Ovary (tissue), 9 donors: ENCODE measurements around the gene STIM1. TPM values are rescaled to one million over a fixed set of nuclear protein-coding genes. Genes with fewer than 3 reads are reported as not detected.

Source experiments
- DNase-seq, 5 donors: peaks; one replicate each; pipeline ENCODE4 v3.0.0-alpha.2; 2019 to 2020
- H3K27ac ChIP-seq, 2 donors: fragments of 200-600 bp; one replicate each; pipeline versions ENCODE4 v1.5.1 to v1.8.0; 2019 to 2022
- H3K27me3 ChIP-seq: fragments of 200-600 bp; one replicate; pipeline ENCODE4 v1.8.0; 2022
- H3K36me3 ChIP-seq: fragments of 200-600 bp; sonication (generic); one replicate; pipeline ENCODE4 v1.5.1; 2019
- H3K4me1 ChIP-seq: one replicate; pipeline ENCODE4 v1.8.1; 2013; ENCODE audit warnings: mild to moderate bottlenecking, moderate library complexity; ENCODE audit not compliant: insufficient read depth
- H3K4me3 ChIP-seq: fragments of 200-600 bp; sonication (generic); one replicate; pipeline ENCODE4 v1.5.1; 2017
- H3K9me3 ChIP-seq, 2 donors: fragments of 200-600 bp in 1 of 2; sonication (generic) in 1 of 2; one replicate each; pipeline versions ENCODE4 v1.5.1 to v1.8.1; 2013 to 2019; ENCODE audit warnings: mild to moderate bottlenecking in 1 of 2, moderate library complexity in 1 of 2
- EP300 ChIP-seq: sonication (generic); formaldehyde crosslinking; IDR thresholded peaks from one replicate; pipeline ENCODE4 v1.6.1; 2017; ENCODE audit warnings: antibody characterized with exemption
- POLR2A ChIP-seq: fragments of 450-650 bp; IDR thresholded peaks from one replicate; pipeline ENCODE4 v1.6.1; 2017; ENCODE audit warnings: antibody characterized with exemption, mild to moderate bottlenecking, moderate library complexity
- WGBS, 3 donors: extraction: QIAGEN DNeasy Blood & Tissue Kit in 1 of 3; methylation state at CpG; one replicate each; pipeline versions ENCODE4 v1.1.5 to v1.1.7; 2013 to 2017; 5-methylcytosine and 5-hydroxymethylcytosine counted together
- intact Hi-C, 4 donors: fragments of 100-400 bp; cut with DNase I; formaldehyde crosslinking; loops; one replicate each; pipeline versions ENCODE4 v1.11.0 to v1.15.1; 2022 to 2023
- polyA plus RNA-seq, 2 donors: library from polyadenylated mRNA; stranded (reverse); fragments of 200-250 nt in 1 of 2; fragments of 350-450 nt in 1 of 2; fragmentation: Illumina TruSeq in 1 of 2; extraction: RNeasy Lipid Tissue Mini Kit (QIAGEN cat#74804) in 1 of 2; gene quantifications; one replicate each; pipeline ENCODE4 v1.2.3, GENCODE V29; 2013 to 2014
- total RNA-seq, 7 donors: library from RNA; depleted of rRNA in 2 of 7; stranded (reverse); fragments of >200 nt in 2 of 7; fragmentation: NEBNext Ultra II Directional in 3 of 7; extraction: Animal tissue kit (Norgen Biotek cat#: 25700) in 3 of 7; gene quantifications; one replicate each; pipeline versions ENCODE4 v1.1.0 to v1.2.4, GENCODE V29; 2016 to 2023
- TF ChIP-seq, protein P1 (sequence below), 3 donors: fragments of 450-650 bp in 2 of 3; fragments of 200-600 bp in 1 of 3; IDR thresholded peaks; one replicate each; pipeline versions ENCODE4 v1.5.1 to v1.8.0; 2016 to 2022; ENCODE audit warnings: antibody characterized with exemption in 3 of 3, mild to moderate bottlenecking in 1 of 3
- donor health status: DM: no; HTN: no; CAD: no; lungs with moderate emphysema.
- donor health status: DM: no; HTN: no; CAD: no.
- donor health status: Bipolar disorder and iron deficiency.
- donor health status: DM: yes; HTN: yes; CAD: no.
- donor health status: DM: no; HTN: no; CAD: no.
- donor health status: DM: yes; HTN: yes; CAD: no.

STIM1 gene
- total and polyA plus RNA-seq, 9 donors: 26.1 to 75.2 (median 58.7) TPM

DNA sequence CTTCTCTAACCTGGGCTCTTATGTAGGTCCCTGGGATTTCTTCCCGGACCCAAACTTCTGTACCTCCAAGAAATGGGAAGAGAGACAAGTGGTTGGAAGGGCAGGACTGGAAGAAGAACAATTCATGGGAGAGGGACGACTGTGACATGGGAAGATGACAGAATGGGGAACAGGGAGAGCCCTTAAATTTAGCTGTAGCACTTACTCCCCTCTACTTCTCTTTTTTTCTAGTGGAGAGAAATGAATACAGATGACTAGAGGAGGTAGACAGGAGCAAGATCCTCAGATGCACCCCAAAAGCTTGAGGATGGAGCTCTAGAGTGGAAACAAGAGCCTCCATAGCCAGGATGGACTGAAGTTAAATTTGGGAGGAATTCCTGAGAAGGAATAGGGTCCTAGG, 17.0 kb upstream of the STIM1 start:
- WGBS, 3 donors: 81 to 95% (median 91%) methylated on average over 2 of the region's 2 CpGs
- no peak for DNase-seq
- no peak for TF ChIP-seq EP300
- TF ChIP-seq POLR2A: no peak
- TF ChIP-seq, protein P1, sequence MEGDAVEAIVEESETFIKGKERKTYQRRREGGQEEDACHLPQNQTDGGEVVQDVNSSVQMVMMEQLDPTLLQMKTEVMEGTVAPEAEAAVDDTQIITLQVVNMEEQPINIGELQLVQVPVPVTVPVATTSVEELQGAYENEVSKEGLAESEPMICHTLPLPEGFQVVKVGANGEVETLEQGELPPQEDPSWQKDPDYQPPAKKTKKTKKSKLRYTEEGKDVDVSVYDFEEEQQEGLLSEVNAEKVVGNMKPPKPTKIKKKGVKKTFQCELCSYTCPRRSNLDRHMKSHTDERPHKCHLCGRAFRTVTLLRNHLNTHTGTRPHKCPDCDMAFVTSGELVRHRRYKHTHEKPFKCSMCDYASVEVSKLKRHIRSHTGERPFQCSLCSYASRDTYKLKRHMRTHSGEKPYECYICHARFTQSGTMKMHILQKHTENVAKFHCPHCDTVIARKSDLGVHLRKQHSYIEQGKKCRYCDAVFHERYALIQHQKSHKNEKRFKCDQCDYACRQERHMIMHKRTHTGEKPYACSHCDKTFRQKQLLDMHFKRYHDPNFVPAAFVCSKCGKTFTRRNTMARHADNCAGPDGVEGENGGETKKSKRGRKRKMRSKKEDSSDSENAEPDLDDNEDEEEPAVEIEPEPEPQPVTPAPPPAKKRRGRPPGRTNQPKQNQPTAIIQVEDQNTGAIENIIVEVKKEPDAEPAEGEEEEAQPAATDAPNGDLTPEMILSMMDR (IDR thresholded peaks at IDR 0.05): no peak
- H3K36me3 ChIP-seq: no peaks in the 10 kb centered on the region
- peaks cover 19% of the 10 kb centered on the region for H3K4me1 ChIP-seq
- H3K9me3 ChIP-seq: no peaks in the 10 kb centered on the region
- no peaks in the 10 kb centered on the region for H3K27me3 ChIP-seq
- no peak overlapping the region for H3K4me3 ChIP-seq
- H3K27ac ChIP-seq: no peak overlapping the region
- intact Hi-C loops: loop anchor here in 1 of 4 donors (5.0 kb wide), 1 partner anchor 41 kb away; the partner anchor contains the start of gene NUP98

DNA sequence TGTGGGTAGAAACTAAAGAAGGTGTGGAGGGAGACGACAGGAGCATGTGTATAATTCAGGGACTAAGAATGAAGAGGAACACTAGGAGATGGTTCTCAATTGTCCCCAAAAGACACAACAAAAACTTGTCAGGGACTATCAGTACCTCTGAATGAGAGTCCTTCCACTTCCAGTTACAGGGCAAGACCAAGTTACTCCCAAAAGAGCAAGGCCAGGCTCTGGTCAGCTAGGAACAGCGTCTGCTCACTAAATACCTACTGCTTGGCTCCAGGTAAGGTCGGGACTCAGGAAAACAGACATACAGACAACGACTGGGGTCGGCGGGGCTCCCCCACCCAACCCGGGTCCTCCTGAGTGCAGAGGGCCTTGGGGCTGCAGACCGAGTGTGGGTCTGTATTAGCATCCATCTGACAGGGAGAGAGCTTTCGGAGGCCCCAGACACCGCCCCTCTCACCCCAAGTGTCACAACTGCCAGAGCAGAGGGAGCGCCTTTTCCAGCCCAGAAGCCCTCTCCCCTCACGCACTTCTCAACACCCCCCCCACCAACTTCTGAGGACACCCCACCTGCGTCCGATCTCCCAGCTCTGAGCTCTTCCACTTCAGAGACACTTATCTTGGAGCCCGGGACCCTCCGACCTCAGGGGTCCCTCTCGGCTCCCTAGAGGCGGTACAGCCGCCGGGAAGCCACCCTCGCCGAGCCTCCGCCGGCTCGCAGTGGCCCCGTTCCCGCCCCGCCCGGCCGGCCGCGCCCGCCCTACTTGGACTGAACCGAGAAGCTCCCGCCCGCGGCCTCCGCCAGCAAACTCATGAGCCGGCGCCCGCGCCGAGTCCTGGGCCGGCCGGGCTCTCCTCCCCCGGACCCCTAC, 15.2 kb upstream of the STIM1 start:
- TF ChIP-seq POLR2A (no peak), EP300 (no peak)
- TF ChIP-seq, protein P1 (IDR thresholded peaks at IDR 0.05): no peak
- intact Hi-C loops: loop anchor here in 2 of 4 donors (5.0 to 10.0 kb wide), 2 partner anchors 43 to 45 kb away; partner anchors contain the start of gene NUP98 (in 2 of the 2)
- H3K4me3 ChIP-seq: peak overlapping the region; percentile 96
- no peaks in the 10 kb centered on the region for H3K36me3 ChIP-seq
- H3K27ac ChIP-seq: peak overlapping the region; percentile 92 to 96
- DNase-seq: peak in 2 of 5 donors; percentile 42 to 47
- WGBS, 3 donors: 1 to 3% (median 3%) methylated on average over 20 to 46 of the region's 46 CpGs
- no peaks in the 10 kb centered on the region for H3K27me3 ChIP-seq
- peaks cover 17% of the 10 kb centered on the region for H3K4me1 ChIP-seq
- H3K9me3 ChIP-seq: no peaks in the 10 kb centered on the region

DNA sequence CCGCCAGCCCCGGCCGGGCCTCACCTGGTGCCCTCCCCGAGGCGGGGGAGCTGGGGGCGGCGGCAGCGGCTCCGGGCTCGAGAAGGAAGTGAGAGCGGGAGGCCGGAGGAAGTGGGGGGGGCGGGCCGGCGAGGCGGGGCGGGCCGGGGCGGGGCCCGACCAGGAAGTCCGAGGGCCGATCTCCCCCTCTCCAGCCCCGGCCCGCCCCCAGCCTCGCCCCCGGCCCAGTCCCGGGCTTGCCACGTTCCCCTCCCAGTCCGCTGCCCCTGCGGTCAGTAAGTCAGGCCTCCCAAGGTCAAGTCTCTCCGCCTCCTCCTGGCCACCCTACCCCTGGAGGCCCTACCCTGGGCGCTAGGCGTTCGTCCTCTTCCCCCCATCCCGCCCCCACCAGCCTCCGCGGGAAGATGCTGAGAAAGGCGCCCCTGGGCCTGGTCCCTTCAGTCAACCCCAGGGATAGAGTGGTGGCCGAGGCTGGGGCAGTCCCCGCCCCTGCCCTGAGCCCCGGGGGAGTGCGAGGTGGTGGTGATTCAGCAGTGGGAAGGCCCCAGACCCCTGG, 14.5 kb upstream of the STIM1 start, which contains the start of gene RHOG:
TSS of gene RHOG (minus strand) at position 90 of the 556 bp plus-strand sequence. CDS start 12,821 bp downstream, outside the sequence.
- peak; percentile 85 to 88 (median 87) for DNase-seq
- peak within 1 kb of the TSS; percentile 92 to 96 for H3K27ac ChIP-seq
- 0 to 1% (median 1%) methylated on average over 16 to 40 of the region's 42 CpGs for WGBS, 3 donors
- H3K9me3 ChIP-seq: no peaks in the 10 kb centered on the region
- no peaks in the 10 kb centered on the region for H3K36me3 ChIP-seq
- TF ChIP-seq EP300: no peak
- TF ChIP-seq, protein P1 (IDR thresholded peaks at IDR 0.05): no peak
- no peak for TF ChIP-seq POLR2A
- no peaks in the 10 kb centered on the region for H3K27me3 ChIP-seq
- peak within 1 kb of the TSS; percentile 96 for H3K4me3 ChIP-seq
- intact Hi-C loops: loop anchor here in 2 of 4 donors (5.0 to 10.0 kb wide), 2 partner anchors 44 to 46 kb away; partner anchors contain the start of gene NUP98 (in 2 of the 2)
- peaks cover 12% of the 10 kb centered on the region for H3K4me1 ChIP-seq
